HG03039 (cell line): ENCODE measurements around the gene RHOA.
"Not testable (repeated sequence)": the region's sequence is repeated elsewhere in the genome, so short reads cannot be mapped to it uniquely, and the experiment has no call there.

Experiments
- ATAC-seq: cut with Tn5 transposase; IDR thresholded peaks from one replicate; pipeline ENCODE4 v1.9.1; 2021; ENCODE audit warnings: mild to moderate bottlenecking, moderate library complexity; ENCODE audit not compliant: unreplicated experiment

The RHOA gene

DNA sequence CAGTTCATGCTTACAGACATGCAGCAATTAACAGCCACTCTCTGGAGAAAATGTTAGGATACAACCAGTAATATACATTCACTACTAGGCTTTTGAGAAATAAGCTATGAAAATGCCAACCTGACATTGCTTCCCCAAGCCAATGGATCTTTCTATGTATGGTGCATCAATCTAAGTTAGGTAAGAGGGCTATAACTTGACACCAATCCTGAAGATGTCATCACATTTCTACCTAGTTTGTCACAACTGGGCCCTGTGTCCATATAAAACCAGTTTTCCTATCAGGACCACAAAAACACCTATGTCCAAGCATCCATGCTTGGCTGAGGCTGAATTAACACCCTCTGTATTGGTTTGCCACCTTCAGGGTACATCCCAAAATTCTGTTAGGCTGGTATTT lies 39.8 kb downstream of the RHOA start:
- ATAC-seq, result no peak

DNA sequence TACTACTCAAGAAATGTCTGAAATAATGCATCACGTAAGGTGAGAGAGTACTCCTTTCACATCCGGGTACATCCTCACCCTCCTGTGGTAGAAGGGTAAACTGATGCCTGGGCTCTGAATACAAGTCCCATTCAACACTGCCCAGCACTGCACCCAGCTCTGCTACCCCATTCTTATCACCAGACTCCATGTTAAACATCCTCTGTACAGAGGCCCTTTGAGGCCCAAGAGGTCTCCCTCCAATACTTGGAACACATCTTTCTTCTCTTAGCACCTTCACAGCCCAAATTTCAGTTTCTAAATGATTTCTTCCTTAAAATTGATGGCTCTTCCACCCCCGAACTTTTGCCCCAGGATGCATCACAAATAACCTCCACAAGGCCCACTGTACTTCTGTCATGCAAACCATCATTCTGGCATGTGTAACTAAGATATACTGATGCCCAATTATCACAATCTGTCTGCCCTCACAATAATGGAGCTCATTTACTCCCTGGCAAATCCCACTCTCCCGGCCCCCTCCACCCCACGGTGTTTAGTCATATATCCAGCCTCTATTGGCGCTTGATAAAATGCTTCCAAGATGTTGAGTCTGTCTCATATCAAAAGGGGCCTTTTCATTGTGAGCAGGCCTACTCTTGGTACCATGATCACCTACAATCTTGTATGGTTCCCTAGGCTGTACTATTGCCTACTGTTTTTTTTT lies 41.0 kb downstream of the RHOA start:
- no peak for ATAC-seq

DNA sequence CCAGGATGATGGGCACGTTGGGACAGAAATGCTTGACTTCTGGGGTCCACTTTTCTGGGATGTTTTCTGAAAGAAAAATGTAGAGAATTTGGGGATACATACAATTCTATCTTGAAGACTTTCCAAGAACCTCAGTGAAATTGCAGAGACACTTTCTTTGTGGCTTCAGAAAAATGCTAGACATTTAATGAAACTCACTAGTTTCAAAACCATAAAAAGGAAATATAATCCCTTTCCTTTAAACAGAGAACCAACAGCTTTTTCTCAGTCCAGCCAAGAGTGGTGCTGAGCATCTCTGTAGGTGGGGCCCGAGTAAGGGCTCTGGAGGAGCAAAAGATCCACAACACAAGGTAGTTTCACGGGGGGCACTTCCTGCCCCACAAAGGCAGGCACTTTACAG lies 49.2 kb downstream of the RHOA start:
- no peak for ATAC-seq

DNA sequence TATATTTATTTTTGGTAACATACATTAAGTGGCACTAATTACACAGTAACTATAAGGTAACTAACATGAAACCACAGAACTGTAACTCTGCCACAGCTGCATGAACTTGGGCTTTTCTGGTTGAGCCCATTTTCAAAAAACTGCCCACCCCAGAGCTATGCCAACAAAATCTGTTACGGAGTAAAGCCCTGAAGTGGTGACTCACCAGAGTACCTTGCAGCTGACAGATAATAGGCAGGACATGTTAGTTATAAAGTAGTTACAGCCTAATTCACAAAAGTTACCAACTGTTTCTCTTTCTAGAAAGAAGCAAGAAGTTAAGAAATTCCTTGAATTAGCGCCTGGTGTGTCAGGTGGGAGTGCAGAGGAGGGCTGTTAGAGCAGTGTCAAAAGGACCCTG lies 52.2 kb downstream of the RHOA start:
- no peak for ATAC-seq

DNA sequence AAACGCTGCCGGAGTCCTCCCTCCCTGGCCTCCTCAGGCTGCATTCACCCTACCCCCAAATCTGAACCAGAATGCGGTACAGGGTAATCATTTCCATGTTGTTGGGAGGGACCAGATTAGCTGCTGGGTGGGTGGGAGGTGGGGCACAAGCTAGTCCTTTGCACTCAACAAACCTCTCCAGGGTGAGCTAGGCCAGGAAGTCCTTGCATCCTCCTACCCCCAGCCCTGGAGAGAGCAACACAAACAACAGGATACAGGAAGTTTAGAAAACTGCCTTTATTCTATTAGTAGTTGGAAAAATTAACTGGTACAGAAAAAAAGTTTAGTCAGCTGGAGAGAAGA lies 52.9 kb downstream of the RHOA start:
- no peak for ATAC-seq

DNA sequence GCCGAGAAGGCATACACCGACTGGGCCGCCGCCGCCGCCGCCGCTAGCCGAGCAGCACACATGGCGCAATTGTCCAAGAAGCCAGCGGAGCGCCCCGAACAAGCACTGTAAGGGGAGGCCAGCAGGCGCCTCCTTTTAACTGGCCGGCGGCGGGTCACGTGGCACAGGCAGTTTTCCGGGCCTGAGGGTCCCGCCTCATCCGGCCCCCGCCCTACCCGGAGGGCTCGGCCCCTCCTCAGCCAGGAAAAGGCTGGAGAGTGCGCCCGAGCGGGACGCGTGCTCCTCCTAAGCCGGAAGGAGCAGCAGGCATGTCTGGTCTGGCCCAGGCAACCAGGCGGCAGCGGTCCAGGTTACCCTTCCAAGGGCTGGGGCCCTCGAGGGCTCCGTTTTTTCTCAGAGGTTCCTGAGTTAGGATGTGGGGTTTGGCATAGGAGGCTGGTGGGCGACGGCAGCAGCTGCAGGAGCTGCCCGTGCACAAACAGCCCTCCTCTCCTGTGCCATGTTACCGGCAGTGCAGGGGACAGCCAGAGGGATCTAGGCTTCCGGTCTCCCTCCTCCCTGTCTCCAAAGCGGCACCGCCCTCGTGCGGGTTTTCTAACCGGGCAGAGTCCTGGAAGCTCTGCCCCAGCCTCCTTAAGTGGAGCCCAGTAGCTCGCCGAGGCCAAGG lies 53.4 kb downstream of the RHOA start, which contains the start of gene GPX1:
Gene GPX1, minus strand, starts transcription at position 137 of the 667 bp plus-strand sequence. Its CDS starts 75 bp downstream, at position 62.
- peak; percentile 79 for ATAC-seq

DNA sequence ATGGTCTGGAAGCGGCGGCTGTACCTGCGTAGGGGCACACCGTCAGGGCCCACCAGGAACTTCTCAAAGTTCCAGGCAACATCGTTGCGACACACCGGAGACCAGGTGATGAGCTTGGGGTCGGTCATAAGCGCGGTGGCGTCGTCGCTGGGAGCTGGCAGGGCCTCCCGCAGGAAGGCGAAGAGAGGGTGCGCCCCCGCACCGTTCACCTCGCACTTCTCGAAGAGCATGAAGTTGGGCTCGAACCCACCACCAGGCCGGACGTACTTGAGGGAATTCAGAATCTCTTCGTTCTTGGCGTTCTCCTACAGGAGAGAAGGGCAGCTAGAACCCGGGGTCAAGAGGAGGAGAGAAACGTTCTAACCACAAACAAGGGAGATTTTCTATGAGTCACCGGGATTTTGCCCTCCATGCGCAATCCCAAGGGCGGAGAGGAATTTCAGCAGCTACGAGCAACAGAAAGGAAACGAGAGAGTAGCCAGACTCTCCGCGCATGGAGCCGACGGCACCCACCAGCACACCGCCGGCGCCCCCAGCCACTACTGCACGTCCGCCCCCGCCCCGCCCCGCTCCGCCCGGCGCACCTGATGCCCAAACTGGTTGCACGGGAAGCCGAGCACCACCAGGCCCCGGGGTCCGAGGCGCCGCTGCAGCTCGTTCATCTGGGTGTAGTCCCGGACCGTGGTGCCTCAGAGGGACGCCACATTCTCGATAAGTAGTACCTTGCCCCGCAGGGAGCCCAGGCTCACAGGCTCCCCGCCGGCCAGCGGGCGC lies 54.1 kb downstream of the RHOA start:
- peak; percentile 16 for ATAC-seq

DNA sequence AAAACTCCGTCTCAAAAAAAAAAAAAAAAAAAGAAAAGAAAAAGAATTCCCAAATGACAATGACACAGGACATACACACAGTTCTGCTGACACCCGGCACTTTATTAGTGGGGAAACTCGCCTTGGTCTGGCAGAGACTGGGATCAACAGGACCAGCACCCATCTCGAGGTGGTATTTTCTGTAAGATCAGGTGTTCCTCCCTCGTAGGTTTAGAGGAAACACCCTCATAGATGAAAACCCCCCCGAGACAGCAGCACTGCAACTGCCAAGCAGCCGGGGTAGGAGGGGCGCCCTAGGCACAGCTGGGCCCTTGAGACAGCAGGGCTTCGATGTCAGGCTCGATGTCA lies 54.7 kb downstream of the RHOA start:
- not testable (repeated sequence) for ATAC-seq

DNA sequence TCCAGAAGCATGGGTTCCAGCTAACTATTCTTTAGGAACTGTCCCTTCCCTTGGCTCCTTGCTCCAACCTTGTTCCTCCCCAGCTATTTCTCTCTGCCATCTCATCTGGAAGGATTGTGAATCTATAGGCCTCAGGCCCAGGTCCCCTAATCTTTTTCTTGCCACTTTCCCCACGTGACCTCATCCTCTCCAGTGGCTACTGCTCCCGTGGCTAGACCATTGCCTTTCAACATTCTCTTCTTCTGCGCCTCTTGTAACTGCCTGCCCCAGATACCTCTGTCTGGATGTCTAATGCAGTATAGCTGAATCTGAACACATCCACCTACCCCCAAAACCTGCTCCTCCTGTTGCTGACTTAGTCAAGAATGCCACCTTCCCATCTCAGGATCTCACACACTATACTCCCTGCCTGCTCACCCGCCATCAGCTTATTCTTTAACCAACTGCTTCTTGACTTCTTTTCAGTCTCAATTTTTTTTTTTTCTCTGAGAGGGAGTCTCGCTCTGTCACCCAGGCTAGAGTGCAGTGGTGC lies 58.8 kb downstream of the RHOA start:
- no peak for ATAC-seq

DNA sequence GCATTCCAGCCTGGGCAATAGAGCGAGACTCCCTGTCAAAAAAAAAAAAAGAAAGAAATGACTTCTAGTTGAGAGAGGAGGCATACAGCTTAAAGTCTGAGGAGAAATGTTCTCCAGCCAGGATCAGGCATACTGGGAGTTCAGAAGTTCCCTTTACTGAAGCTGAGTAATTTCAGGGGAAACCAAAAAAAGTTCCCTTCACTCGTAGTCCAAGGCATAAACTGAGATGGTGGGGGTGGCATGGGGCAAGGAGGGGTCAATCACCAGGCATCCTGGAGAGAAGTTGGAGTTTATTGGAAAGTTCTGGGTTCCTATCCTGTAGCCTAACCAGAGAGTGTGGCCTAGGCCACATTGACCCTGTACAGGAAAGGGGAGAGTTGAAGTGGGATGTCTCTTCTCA lies 59.5 kb downstream of the RHOA start:
- ATAC-seq, result no peak

DNA sequence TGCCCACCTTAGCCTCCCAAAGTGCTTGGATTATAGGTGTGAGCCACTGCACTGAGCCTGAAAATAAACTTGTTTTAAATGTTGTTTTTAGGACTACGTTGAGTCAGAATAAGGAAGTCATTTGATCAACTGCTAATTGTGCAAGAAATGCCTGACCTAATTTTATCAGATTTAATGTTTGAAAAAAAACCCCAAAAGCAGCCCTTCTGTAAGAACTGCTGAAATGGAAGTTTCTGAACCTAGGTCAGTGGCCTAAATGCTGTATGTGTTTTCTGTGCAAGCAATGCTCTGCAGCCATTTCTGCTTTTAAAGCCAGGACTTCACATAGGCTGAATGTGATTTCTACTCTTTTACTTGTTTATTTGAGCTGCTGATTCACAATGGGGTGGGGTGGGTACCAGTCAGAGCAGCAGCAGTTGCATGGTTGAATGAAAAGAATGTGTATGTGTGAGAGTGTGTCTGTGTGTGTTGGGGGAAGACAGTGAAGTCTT lies 60.2 kb downstream of the RHOA start:
- ATAC-seq, result no peak

DNA sequence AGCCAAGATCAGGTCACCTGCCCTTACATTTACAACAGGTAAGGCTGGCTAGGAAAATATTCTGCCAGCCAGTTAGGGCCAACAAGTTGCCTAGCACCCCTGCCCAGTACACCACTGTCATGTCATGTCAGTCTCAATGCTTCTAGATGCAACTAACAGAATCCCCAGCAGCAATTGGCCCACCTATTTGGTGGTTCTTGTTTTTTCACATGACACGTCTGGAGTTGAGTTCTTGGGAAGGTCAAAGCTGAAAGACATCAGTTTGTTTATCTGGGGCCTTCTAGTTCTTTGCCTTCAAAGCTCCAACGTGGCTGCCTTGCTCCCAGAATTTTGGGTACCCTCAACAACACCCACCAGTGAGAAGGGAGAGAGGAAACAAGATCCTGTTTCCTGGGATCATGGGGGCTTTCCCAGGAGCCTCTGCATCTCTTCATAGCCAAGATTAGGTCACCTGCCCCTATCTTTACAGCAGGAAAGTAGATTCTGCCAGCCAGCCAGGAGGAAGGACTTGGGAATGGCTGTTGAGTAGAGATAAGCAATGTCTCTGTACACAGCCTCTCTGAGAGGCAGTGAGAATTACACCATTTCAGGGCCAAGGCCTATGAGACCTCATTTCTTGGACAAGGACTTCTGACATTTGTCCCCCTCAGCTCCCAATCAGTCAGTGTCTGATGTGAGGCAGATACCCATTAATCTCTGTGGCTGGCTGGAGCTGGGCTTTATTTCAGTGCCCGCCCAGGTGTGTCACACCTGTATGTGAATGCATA lies 62.2 kb downstream of the RHOA start:
- ATAC-seq, result no peak

DNA sequence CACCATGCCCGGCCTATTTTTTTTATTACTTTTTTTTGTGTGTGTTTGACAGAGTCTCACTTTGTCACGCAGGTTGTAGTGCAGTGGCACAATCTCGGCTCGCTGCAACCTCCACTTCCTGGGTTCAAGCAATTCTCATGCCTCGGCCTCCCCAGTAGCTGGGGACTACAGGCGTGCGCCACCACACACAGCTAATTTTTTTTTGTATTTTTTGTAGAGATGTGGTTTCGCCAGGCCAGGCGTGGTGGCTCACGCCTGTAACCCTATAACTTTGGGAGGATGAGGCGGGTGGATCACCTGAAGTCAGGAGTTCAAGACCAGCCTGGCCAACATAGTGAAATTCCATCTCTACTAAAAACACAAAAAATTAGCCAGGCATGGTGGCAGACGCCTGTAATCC lies 63.4 kb downstream of the RHOA start:
- ATAC-seq, result not testable (repeated sequence)

DNA sequence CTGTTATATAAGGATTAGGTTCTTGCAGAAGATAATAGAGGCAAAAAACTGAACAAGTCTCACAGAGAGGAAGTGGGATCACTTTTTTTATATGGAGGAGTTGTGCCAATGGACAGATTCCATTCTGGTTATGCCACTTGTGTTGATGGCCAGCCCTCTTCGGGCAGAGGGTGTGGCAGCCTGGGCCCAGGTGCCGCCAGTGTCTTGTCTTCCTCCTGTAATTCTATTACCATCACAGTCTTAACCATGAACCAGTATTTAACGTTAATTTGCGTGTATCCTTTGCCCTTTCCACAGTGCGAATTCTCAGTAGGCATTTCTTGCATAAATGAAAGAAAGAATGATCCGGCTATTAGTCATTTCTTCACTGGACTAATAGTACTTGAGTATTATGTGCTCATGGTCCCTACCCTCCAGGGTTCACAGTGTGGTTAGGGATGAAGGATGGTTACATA lies 65.0 kb downstream of the RHOA start:
- ATAC-seq, result no peak

DNA sequence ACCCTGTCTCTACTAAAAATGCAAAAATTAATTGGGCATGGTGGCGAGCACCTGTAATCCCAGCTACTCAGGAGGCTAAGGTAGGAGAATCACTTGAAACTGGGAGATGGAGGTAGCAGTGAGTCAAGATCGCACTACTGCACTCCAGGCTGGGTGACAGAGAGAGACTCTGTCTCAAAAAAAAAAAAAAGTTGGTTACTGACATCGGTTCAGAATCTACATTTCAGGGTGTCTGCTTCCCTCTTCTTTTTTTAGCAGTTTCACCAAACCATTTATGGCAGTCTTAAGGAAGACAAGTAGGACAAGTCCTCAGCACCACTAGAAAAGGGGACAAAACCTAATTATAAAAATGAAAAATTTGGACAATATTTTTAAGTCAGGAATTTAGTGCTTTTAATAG lies 68.6 kb downstream of the RHOA start:
- ATAC-seq, result no peak

DNA sequence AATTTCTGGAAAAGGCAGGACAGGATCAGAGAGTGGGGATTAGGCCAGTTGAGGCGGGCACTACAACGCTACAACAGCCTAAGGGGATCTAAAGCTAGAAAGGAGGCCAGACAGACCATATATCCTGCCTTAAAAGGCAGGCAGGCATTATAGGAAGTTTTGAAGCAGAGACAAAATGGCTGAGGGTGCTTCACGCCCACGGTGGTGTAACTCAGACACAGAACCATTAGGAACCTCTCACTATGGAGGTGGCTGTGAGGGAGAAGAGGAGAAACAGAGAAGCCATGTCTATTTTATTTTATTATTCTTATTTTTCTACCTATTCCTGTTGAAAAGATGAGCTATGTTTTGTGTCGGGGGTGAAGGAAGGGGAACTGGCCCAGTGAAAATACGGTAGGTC lies 69.8 kb downstream of the RHOA start:
- no peak for ATAC-seq

DNA sequence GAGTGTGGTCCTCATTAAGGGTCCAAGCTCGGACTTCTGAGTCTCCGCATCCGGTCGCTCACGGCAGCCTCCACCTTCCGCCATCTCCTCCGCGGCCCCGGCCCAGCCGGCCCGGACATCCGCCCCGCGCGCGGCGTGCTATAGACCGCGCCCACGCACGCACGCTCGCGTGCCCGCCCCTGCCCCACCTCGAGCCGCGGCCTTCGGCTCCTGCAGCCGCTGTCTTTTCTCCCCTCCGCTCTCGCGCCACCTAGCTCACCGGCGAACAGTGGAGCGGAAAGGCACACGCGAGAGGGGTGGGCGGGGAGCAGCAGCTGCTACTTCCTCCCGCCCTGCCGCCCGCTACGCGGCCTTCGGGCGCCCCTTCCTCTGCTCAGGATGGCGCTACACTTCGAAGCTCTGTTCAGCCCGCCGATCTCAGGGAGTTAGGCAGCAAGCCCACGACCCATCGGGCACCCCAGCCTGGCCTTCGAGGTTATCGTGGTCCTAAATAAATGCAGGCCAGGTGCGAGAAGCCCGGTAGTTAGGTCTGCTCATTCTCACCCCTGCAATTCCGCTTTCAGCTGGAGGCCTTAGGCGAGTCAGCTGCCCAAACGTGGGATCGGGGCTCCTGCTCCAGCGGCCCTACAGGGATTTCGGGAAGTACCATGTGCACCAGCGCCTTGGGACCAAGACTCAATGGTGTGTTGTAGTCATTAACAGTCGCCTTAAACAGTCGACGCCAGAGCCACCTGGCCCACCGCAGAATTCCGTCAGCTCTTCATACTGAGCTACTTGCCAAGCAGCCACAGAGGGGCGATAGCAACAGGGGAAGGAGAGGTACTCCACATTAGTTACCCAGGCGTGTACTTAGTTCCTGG lies 71.6 kb downstream of the RHOA start, which contains the start of gene USP4:
Gene USP4, minus strand, starts transcription at position 113 of the 860 bp plus-strand sequence. Its CDS starts 29 bp downstream, at position 84.
- peak; percentile 81 for ATAC-seq

DNA sequence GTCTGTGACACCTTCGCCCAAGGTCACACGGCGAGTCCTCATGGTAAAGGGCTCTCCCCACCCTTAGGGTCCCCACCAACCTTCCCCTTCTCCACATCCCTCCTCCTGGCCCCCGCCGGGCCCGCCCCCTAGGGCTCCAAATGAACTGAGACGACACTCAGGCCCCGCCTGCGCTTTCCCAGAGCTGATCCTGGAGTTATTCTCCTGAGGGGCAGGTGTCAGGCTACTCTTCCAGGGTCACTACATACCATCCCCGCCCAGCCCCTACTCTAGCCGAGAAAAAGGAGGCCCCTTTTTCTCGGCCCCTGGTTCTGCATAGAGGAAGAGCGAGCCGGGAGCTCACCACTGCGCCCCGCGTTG lies 72.2 kb downstream of the RHOA start:
- peak; percentile 7 for ATAC-seq

DNA sequence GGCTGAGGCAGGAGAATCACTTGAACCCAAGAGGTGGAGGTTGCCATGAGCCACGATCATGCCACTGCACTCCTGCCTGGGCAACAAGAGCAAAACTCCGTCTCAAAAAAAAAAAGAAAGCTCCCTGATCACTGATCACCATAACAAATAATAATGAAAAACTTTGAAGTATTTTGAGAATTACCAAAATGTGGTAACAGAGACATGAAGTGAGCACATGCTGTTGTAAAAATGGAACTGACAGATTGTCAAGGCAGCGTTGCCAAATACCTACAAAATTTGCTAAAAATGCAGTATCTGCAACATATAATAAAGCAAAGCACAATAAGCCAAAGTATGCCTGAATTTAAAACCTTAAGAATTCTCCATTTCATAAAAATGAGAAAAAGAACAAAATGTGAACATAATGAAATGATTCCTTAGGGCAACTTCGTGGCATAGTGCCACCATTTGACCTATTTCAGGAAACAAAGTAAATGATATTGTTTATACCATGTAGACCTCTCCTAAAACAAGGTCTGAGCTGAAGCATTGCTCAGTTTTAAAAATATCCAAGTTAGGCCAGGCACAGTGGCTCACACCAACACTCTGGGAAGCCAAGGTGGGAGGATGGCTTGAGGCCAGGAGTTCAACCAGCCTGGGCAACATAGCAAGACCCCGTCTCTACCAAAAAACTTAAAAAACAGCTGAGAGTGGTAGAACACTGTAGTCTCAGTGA lies 77.7 kb downstream of the RHOA start:
- ATAC-seq, result no peak
